Common myeloid progenitor, CD34-positive (primary cell): ENCODE results near the gene ICOS.
A peak's percentile ranks its signal among the peaks of the same experiment; 100 is the strongest.
"Not testable (repeated sequence)": the region's sequence is repeated elsewhere in the genome, so short reads cannot be mapped to it uniquely, and the experiment has no call there.

Source experiments
- CTCF ChIA-PET: fragments of 350-600 bp; sonication (Branson Sonifier 250); formaldehyde crosslinking; loops from one replicate; lab custom pipeline; 2021; ENCODE audit warnings: antibody characterized with exemption; lab: Charles Lee
- POLR2A ChIA-PET: fragments of 350-600 bp; sonication (Branson Sonifier 250); formaldehyde crosslinking; loops from one replicate; lab custom pipeline; 2021; ENCODE audit warnings: antibody characterized with exemption; lab: Charles Lee
- DNase-seq, 3 donors: peaks; one replicate each; pipeline versions ENCODE4 v3.0.0 to v3.0.0-alpha.2; 2013
- H3K27ac ChIP-seq, 2 experiments: 1 replicate in 1 of 2; 2 replicates in 1 of 2; pipeline ENCODE4 v1.7.0; 2013; ENCODE audit warnings: inconsistent platforms in 2 of 2, low read length in 2 of 2, mild to moderate bottlenecking in 2 of 2, low read depth in 1 of 2, moderate library complexity in 1 of 2; ENCODE audit not compliant: severe bottlenecking in 2 of 2, insufficient read depth in 1 of 2, poor library complexity in 1 of 2
- H3K27me3 ChIP-seq, 5 experiments: replicated peaks in 2 of 5; 1 replicate in 3 of 5; 2 replicates in 2 of 5; pipeline versions ENCODE4 v1.6.1 to v1.7.0; 2013; ENCODE audit warnings: low read length in 4 of 5, mild to moderate bottlenecking in 2 of 5, moderate library complexity in 2 of 5, inconsistent platforms in 1 of 5; ENCODE audit not compliant: insufficient read depth in 5 of 5, control insufficient read depth in 4 of 5
- H3K36me3 ChIP-seq, 4 experiments: 1 replicate in 2 of 4; 2 replicates in 2 of 4; pipeline versions ENCODE4 v1.6.1 to v1.7.0; 2013; ENCODE audit warnings: low read length in 3 of 4, control low read depth in 1 of 4, mild to moderate bottlenecking in 1 of 4; ENCODE audit not compliant: control insufficient read depth in 4 of 4, insufficient read depth in 4 of 4
- H3K4me1 ChIP-seq, 4 experiments: 1 replicate in 3 of 4; 2 replicates in 1 of 4; pipeline versions ENCODE4 v1.6.1 to v1.7.1; 2013; ENCODE audit warnings: low read length in 3 of 4, mild to moderate bottlenecking in 3 of 4, control low read depth in 1 of 4, inconsistent platforms in 1 of 4, moderate library complexity in 1 of 4; ENCODE audit not compliant: control insufficient read depth in 4 of 4, insufficient read depth in 4 of 4; ENCODE audit errors: control extremely low read depth in 1 of 4
- H3K4me3 ChIP-seq, 7 experiments: 1 replicate in 4 of 7; 2 replicates in 3 of 7; pipeline versions ENCODE4 v1.5.1 to v1.7.0; 2013; ENCODE audit warnings: mild to moderate bottlenecking in 7 of 7, low read length in 6 of 7, moderate library complexity in 6 of 7, inconsistent platforms in 2 of 7, low read depth in 2 of 7, control low read depth in 1 of 7; ENCODE audit not compliant: insufficient read depth in 4 of 7, control insufficient read depth in 1 of 7; ENCODE audit errors: extremely low read depth in 1 of 7
- H3K9me3 ChIP-seq, 5 experiments: 1 replicate in 4 of 5; 2 replicates in 1 of 5; pipeline versions ENCODE4 v1.6.1 to v1.7.1; 2013; ENCODE audit warnings: low read length in 4 of 5, mild to moderate bottlenecking in 2 of 5, inconsistent platforms in 1 of 5, low read depth in 1 of 5, moderate library complexity in 1 of 5; ENCODE audit not compliant: control insufficient read depth in 4 of 5, insufficient read depth in 2 of 5; ENCODE audit errors: control extremely low read depth in 1 of 5
- WGBS: methylation state at CpG from one replicate; pipeline ENCODE4 v1.1.5; 2013; ENCODE audit not compliant: insufficient coverage; 5-methylcytosine and 5-hydroxymethylcytosine counted together

ICOS gene

DNA sequence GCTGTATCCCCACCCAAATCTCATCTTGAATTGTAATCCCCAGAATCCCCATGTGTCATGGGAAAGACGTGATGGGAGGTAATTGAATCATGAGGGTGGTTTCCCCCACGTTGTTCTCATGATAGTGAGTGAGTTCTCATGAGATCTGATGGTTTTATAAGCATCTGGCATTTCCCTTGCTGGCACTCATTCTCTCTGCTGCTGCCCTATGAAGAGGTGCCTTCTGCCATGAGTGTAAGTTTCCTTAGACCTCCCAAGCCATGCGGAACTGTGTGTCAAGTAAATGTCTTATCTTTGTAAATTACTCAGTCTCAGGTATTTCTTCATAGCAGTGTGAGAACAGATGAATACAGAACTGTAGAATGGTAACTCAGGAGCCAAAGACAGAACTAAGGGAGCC, 5.3 kb upstream of the ICOS start:
- H3K4me1 ChIP-seq = peaks cover 7 to 12% (median 11%) of the 10 kb centered on the region in 4 experiments
- DNase-seq, H3K27ac ChIP-seq, H3K36me3 ChIP-seq, H3K9me3 ChIP-seq, H3K4me3 ChIP-seq, H3K27me3 ChIP-seq, CTCF ChIA-PET, POLR2A ChIA-PET: not testable (repeated sequence)
- WGBS = 60% methylated on average over 1 of the region's 3 CpGs

DNA sequence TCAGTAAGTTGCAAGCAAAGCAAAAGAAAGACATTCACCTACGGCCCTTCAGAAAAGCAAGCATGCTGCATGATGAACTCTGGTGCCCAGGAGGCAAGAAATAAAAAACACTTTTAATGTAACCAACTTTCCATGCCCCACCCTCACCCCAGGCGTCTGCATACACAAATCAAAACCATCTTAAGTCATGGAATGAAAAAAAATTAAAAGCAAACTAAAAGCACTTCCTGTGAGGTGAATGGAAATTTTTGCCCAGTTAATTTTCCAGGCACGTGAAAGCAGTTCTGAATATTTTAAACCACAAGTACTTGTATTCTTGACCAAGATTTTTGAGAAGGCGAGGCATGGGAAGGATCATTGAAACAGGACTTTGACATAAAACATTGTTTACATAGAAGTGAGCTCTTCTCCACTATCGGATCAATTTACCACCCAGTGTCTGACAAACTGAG, 2.5 kb upstream of the ICOS start:
- CTCF ChIA-PET = no interaction called here
- Histone ChIP-seq H3K4me3 (peak overlapping the region in 1 of 7 experiments; percentile 20), H3K27me3 (no peaks in the 10 kb centered on the region), H3K4me1 (peaks cover 7 to 23% (median 11%) of the 10 kb centered on the region in 4 experiments), H3K9me3 (no peaks in the 10 kb centered on the region), H3K27ac (no peak overlapping the region), H3K36me3 (no peaks in the 10 kb centered on the region)
- no peak for DNase-seq
- no CpG with 5 or more reads among the region's 5 CpGs for WGBS
- POLR2A ChIA-PET = interaction anchor here (0.6 kb wide), 1 partner anchor 16 kb away, joined by 3 read pairs; no protein-coding TSS in a partner anchor

DNA sequence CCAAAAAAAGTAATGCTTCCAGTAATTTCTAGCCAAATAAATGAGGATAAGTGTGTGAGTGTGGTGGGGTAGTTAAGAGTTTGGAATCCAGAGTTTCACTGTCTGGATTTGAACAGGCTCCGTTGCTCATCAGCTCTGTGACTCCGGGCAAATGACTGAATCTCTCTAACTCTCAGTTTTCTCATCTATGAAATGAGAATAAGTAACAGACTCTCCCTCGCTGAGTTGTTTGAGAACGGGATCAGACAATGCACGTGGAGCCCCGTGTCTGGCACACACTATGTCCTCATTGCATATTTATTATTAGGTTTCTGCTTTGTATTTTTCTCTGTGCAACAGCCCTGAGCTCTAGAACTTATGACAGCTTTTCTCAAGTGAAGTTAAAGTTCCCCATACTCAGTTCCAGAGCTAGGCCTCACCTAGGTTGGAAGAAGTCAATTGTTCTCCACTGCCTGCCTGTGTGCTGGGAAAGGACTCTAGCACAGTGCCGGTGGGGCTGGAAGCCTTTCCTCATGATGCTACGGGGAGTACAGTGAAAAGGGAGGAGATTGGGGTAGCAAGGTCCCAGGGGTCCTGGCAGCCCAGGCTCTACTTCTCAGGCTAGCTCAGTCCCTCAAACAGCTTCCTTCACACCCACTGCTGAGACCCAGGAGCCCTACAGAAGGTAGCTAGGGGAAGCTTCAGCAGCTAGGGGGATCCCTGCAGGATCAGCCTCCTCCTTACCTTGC, 1.7 kb upstream of the ICOS start:
- WGBS = 100% methylated on average over 5 of the region's 8 CpGs
- CTCF ChIA-PET = no interaction called here
- Histone ChIP-seq H3K9me3 (no peaks in the 10 kb centered on the region), H3K27me3 (no peaks in the 10 kb centered on the region), H3K36me3 (no peaks in the 10 kb centered on the region), H3K4me1 (peaks cover 7 to 23% (median 11%) of the 10 kb centered on the region in 4 experiments), H3K4me3 (no peak overlapping the region), H3K27ac (no peak overlapping the region)
- POLR2A ChIA-PET = no interaction called here
- DNase-seq = no peak

DNA sequence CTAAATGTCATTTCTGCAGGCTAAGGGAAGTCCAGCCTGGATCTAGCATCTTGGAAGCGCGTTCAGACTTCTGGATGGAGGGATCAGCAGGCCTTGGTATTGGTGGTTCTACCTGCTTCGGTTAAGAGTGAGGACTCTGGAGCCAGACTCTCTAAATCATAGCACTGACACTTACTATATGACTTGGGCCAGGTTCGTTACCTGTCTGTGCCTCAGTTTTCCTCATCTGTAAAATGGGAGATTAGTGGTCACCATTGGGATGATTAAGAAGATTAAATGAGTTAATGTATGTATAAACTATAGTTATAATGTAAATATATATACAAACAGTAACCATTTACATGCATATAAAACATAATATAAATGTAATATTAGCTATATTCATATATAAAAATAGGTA, 995 bp upstream of the ICOS start:
- 100% methylated on average over 3 of the region's 4 CpGs for WGBS
- Histone ChIP-seq H3K27ac (no peak overlapping the region), H3K9me3 (no peaks in the 10 kb centered on the region), H3K36me3 (no peaks in the 10 kb centered on the region), H3K4me3 (no peak overlapping the region), H3K27me3 (no peaks in the 10 kb centered on the region), H3K4me1 (peaks cover 7 to 25% (median 11%) of the 10 kb centered on the region in 4 experiments)
- ChIA-PET POLR2A (no interaction called here), CTCF (no interaction called here)
- DNase-seq = no peak

DNA sequence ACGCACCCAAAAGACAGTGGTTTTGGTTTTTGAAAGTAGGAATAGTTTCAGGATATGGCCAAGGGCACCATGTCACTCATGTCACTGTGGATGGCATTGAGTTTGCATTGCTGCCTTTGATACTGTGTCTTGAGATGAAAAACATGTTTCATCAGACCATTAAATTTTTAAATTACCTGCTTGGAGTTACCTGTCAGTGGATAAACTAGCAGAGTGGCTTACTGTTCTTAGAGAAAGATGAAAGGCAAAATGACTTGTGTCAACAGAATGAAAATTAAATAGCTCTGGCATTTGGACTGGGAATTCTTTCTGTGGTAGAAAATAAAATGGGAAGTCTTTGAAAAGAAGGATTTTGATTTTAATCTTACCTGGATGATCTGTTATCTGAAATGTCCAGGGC, 386 bp downstream of the ICOS start:
- Histone ChIP-seq H3K9me3 (no peaks in the 10 kb centered on the region), H3K4me1 (peaks cover 7 to 25% (median 11%) of the 10 kb centered on the region in 4 experiments), H3K4me3 (peak overlapping the region in 1 of 7 experiments; percentile 35), H3K36me3 (no peaks in the 10 kb centered on the region), H3K27ac (no peak overlapping the region), H3K27me3 (no peaks in the 10 kb centered on the region)
- WGBS = 86% methylated on average over 1 of the region's 1 CpG
- POLR2A ChIA-PET = no interaction called here
- DNase-seq = no peak
- CTCF ChIA-PET = no interaction called here

DNA sequence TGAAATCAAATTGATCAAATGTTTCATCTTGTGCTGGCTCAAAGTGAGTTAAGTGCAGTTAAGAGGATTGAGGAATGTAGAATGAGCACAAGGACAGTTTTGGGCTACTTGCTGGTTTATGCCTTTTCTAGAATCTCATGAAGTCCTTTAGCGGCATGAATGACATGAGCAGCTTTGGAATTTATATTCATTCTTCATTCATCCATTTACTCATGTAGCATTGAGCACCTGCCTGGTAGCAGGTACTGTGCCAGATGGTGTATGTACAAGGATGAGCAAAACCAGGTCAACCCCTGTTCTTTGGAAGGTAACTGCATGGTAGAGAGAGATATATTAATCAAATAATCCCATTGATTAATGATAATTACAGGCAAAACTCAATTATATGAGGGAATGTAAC, 1.2 kb downstream of the ICOS start:
- H3K4me3 ChIP-seq = no peak overlapping the region
- H3K27me3 ChIP-seq = no peaks in the 10 kb centered on the region
- WGBS = no CpG with 5 or more reads among the region's 1 CpG
- no peaks in the 10 kb centered on the region for H3K36me3 ChIP-seq
- no peaks in the 10 kb centered on the region for H3K9me3 ChIP-seq
- DNase-seq = no peak
- H3K4me1 ChIP-seq = peaks cover 7 to 25% (median 11%) of the 10 kb centered on the region in 4 experiments
- ChIA-PET POLR2A (no interaction called here), CTCF (no interaction called here)
- no peak overlapping the region for H3K27ac ChIP-seq

DNA sequence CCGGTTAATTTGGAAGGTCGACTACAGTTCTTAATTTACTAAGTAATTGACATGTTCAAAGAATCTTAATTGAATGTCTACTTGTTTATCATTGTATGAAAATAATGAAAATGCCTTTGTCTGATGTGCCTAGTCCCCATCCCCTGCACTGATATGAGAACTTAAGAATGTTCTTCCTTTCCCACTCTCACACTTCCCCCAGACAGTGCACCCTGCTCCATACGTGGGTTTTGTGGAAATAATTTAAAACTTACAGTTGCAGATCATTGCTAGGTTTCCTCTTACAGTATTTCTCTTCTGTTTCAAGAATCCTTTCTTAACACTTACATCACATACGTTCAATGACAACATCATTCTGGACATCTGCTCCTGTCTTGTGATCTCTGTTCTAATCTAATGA, 3.5 kb downstream of the ICOS start:
- POLR2A ChIA-PET = no interaction called here
- H3K27ac ChIP-seq = no peak overlapping the region
- no peaks in the 10 kb centered on the region for H3K27me3 ChIP-seq
- 77% methylated on average over 1 of the region's 4 CpGs for WGBS
- CTCF ChIA-PET = no interaction called here
- no peak for DNase-seq
- H3K4me1 ChIP-seq = peaks cover 0 to 13% (median 0%) of the 10 kb centered on the region in 4 experiments
- H3K36me3 ChIP-seq = no peaks in the 10 kb centered on the region
- H3K4me3 ChIP-seq = no peak overlapping the region
- no peaks in the 10 kb centered on the region for H3K9me3 ChIP-seq
